Activated T-cell treated with anti-CD3 and anti-CD28 coated beads, Interleukin-2, amount 50 U/mL, for 1 hour (primary cell): ENCODE data around the gene FAM163A.
"Not testable (repeated sequence)": the region's sequence is repeated elsewhere in the genome, so short reads cannot be mapped to it uniquely, and the experiment has no call there.

Experiments used
- DNase-seq: peaks from one replicate; pipeline ENCODE4 v3.0.0-alpha.2; 2020

The FAM163A gene

DNA sequence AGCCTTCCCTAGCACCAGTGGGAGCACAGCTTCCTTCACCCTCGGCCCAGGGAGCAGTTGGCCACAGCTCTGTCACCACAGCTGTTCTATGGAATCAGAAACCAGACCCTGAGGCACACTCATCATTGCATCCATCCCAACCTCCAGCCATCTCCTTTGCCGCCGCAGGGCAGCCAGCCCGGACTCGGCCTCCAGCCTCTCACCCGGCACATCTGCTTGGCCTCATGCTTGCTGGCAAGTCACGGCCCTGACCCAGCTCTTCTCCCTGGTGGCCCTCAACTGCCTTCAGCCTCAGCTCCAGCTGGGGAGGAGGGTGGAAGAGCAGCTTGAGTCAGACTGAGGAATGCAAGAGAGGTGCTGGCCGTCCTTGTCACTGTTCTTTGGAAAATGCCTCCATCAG is 74.7 kb downstream of the FAM163A start:
- DNase-seq, result no peak

DNA sequence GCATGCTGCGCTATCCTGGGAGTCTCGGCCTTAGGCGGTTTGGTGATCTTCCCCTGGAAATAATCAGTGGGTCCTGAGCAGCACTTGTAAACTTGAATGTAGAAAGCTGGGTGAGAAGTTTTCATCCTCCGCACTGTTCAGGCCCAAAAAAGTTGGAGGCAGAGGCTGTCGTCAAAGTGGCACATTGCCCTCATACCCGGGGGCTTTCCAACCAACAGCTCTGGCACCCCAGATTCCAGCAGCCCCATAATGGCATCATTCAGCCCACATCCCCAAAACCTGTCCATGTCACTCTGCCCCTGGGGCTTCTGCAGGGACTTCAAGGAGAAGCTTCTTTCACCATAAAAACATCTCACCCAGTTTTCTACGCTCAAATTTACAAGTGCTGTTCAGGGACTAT is 75.2 kb downstream of the FAM163A start:
- DNase-seq, result no peak

DNA sequence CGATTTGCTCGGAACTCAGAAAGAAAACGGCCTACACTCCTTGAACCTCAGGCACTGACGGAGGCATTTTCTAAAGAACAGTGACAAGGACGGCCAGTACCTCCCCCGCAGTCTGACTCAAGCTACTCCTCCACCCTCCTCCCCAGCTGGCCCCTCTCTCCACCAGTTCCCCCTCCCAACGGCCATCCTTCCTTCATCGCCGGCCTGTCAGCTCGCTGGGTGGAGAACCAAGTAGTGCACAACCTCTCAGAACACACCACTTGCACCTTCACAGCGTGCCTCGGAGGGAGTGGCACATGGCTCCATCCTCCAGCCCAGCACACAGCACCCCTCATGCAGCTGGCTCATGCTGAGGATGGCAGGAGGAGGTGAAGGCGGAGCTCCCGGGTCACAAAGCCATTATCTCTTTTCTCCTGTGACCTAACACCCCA is 75.7 kb downstream of the FAM163A start:
- DNase-seq, result no peak

DNA sequence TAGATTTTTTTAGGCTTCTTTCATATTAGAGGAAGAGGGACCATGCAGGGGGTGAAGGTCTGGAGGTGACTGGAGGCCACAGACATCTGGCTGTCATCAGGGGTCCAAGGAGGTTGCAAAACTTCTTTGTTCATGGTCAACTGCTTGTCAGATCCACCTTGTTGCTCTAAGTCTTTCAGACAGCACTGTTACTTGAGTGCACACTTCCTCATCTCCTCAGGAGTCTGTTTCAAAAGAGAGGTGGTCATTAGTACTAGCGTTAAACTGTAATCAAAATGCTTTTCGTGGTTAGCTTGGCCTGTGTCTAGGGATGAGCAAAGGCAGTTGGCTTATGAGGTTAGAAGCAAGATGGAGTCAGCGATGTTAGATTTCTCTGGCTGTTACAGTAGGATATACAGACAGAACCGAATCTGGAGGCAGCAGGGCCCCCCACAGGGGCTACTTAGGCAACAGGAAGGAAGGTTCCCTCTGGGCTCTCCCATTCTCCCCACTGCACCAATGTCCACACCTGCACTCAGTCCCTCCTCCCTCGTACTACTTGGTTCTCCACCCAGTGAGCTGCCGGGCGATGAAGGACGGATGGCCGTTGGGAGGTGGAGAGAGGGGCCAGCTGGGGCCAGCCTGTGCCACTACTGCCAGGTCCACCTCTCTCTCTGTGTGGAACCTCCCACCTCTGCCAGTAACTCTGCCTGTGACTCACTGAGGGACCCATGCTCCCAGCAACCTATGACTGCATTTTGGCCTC is 77.3 kb downstream of the FAM163A start:
- no peak for DNase-seq

DNA sequence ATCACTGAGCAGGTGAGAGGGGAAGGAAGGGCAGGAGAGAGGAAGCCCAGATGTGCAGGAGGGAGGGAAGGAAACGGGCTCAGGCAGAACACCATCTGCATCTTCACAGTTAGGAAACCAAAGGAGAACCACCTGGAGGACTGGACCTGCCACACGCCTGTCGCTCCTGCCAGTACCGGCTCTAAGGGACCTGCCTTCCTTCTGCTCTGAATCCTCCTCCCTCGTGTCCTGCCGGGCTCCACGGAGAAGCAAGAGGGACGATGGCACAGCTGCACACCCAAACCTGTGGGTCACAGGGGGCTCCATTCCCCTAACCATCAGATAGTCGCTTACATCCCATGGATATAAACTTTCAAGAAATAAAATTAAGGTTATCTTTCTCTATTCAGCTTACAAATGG is 78.4 kb downstream of the FAM163A start:
- DNase-seq, result no peak

DNA sequence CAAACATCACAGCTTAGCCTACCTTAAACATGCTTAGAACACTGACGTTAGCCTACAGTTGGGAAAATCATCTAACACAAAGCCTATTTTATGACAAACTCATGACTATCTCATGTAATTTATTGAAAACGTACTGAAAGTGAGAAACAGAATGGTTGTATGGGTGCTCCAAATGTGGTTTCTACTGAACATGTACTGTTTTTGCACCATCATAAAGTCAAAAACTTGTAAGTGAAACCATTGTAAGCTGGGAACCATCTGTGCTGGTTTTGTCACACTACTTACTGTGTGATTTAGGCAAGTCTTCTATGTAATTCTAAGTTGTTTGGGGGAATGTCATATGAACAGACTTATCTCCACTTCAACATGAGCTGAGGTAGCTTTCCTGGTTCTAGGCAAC is 79.0 kb downstream of the FAM163A start:
- no peak for DNase-seq

DNA sequence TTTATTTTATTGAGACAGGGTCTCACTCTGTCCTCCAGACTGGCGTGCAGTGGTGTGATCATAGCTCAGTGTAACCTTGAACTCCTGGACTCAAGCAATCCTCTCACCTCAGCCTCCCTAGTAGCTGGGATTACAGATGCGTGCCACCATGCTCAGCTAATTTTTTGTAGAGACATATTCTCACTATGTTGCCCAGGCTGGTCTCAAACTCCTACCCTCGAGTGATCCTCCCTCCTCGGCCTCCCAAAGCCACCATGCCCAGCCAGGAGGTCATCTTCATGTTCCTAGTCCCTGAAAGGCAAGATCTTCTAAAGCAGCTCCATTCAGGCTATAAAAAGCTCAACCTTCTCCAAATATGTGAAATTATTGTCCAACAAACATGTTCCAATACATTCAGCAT is 80.6 kb downstream of the FAM163A start:
- DNase-seq, result no peak

DNA sequence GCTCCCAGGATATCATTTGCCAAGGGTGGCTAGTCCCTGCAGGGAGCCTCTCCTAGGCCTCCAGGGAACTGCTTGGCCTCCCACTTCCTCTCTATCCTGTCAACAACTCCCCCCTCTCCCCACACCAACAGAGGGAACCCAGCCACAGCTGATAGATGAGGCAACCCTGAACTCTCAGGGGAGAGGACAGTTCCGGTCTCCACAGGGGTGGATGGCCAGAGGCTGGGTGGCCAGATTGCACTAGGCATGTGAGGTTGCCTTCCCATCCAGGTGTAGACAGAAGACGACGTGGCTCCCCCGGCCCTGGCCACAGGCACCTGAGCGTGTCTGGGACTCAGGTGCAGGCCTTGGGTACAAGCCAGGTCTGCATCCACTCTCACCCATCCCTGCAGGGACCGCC is 81.2 kb downstream of the FAM163A start:
- DNase-seq, result no peak

DNA sequence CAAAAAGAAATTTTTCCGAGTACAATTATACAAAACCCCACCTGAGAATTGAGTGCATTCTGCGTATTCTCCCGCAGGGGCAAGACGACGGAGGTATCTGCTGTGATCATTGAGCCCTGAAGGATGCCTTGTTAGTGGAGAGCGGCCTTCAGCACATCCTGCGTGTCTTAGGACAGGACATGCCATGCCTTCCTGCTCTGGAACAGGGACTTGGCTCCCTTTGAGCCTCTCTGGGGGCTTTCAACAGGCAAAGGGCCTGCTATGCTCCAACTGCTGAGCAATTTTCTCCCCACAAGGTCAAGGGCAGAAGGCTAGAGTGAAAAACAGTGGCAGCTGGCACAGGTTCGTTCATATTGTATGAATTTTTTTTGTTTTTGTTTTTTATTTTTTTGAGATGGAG is 82.1 kb downstream of the FAM163A start:
- no peak for DNase-seq

DNA sequence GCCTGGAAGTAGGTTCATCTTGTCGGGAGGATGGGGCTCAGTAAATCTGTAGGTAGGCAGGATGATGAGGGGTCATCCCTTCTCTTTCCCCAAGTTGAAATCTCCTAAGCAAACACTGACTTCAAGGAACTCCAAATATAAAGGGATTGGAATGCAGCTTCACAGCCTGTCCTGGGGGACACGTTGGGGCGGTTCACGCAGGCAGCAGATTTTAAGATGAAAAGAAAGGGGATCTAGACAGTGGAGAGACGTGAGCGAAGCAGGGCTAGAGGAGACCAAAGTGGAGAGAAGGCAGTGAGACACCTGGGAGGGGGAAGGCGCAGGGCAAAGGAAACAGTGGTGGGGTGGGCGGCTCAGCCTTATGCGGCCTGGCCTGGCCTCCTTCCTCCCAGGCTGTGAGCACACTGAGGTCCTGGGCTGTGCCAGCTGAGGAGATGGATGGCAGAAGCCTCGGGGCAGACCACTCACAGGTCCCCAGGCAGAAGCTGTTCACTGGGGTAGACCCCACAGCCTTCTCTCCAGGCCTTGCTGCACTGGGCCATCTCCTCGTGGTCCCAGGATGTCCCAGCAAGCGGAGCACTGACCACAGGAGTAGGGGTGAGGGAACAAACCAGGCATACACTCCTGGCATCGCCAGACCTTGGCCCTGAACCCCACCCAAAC is 82.8 kb downstream of the FAM163A start:
- DNase-seq, result no peak

DNA sequence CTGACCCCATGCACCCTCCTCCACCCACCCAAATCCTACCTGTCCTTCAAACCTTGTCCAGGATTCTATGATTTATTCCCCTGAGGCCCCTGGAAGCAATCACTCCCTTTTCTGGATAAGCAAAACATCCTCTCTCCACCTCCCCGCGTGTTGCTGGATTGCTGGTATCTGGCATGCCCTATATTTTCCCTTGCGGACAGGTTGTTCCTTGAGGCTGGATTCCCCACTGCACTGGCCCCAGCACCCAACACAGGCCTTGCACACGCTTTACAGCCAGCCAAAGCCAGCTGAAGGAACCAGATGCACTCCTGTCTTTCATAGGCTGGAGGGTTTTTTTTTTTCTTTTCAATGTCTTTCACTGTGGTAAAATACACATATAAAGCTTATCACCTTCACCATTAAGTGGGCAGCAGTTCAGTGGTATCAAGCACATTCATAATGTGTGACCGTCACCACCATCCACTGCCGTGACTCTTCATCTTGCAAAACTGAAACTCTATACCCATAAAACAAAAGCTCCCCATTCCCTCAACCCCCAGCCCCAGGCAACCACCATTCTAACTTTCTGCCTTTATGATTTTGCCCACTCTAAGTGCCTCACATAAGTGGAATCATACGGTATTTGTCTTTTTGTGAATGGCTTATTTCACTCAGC is 83.7 kb downstream of the FAM163A start:
- no peak for DNase-seq

DNA sequence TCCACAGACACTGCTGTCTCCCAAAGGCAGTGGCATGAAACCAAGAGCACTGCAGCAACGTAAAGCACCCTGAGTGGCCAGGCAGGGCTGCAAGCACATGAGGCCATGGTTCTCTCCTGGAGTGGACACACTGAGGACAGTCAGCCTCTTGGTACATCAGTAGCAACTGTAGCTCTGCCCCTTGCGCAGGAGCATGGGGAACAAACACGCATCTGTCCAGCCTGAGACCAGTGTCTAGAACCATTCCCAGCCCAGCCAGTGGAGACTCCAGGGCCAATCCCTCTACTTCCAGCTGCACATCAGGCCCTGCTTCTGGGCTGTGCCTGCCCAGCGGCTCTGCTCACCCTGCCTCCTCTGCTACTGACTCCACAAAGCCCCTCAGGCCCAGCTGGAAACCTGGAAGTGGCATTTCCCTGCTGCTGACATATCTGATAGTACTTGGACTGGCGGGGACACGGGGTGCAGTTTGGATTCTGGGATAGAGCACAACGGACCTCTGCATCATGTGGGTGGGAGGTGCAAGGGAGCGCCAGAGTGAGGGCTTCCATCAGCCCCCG is 85.5 kb downstream of the FAM163A start:
- no peak for DNase-seq

DNA sequence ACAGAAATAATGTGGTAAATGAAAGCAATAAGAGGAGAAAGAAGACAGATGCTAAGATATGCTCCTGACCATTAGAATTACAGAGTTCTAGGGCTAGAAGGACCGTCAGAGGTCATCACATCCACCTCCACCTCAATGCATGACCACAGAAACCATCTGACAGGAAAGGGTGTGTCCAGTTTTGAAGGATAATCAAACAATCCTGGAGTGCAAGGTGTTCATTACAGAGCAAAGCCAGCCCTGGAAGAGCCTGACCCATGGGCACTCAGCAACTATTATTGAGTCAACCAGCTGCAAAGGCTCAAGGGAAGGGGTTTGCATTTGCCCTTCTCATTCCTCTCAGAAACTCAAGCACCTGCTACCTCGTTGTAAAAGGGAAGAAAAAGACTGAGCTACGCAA is 88.1 kb downstream of the FAM163A start:
- no peak for DNase-seq

DNA sequence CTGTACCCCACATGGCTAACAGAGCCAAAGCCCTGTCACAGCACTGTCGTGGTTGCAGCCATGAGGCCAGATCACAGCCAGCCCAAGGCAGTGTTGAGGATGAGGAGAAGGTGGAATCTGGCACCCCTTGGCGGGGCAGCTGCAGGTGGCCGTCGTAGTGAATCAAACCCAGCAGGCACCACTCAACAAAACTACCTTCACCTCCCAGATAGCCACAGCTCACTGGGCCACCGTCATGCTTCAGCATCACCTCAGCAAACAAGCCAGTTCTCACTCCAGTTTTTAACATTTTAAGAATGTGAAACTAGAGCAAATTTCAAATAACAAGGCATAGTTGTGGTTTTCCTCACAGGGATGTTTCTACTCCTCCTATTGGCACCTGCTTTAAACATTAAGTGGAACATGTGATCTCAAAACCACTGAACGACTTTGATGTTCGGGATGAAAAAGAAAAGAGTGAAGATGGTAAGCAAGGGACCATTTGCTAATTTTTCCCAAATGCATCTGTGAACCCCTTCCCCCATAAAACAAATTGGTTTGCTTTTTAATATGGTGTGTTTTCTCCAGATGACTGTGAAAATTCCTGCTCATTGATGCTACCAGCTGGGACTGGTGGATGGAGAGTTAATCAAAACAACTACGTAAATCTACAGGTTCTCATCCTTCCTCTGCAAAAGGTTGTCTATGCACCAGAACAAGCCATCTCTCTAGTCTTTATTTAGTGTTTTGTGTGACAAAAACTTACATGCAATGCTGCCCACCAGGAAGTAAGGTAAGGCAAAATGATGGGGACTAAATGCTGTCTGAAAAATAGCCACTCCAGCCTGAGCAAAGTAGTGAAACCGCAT is 89.0 kb downstream of the FAM163A start:
- DNase-seq, result no peak

DNA sequence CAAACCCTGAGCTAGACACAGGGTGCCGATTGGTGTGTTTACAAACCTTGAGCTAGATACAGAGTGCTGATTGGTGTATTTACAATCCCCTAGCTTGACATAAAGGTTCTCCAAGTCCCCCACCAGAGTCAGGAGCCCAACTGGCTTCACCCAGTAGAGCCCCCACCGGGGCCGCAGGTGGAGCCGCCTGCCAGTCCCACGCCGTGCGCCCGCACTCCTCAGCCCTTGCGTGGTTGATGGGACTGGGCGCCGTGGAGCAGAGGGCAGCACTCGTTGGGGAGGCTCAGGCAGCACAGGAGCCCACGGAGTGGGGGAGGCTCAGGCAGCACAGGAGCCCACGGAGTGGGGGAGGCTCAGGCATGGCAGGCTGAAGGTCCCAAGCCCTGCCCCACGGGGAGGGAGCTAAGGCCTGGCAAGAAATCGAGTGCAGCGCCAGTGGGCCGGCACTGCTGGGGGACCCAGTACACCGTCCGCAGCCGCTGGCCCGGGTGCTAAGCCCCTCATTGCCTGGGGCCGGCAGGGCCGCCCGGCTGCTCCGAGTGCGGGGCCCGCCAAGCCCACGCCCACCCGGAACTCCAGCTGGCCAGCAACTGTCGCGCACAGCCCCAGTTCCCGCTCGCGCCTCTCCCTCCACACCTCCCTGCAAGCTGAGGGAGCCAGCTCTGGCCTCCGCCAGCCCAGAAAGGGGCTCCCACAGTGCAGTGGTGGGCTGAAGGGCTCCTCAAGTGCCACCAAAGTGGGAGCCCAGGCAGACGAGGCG is 93.8 kb downstream of the FAM163A start:
- not testable (repeated sequence) for DNase-seq

DNA sequence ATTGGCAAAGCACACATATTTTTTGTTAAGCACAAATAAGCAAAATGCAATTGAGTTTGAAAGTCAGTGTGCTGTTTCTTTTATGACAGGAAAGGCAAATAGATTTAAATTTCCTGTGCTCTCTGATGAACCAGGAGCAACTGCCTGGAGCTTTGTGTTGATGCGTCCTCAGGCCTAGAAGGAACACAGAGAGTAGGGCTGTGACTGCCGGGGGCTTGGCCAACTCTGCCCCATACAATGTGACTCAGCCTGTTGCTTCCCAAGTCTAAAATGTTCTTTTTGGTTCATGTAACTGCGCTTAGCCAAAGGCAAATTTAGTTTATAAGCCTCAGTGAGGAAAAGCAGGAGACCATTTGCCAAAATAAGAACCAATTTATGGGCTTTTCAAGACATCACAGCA is 97.0 kb downstream of the FAM163A start:
- no peak for DNase-seq

DNA sequence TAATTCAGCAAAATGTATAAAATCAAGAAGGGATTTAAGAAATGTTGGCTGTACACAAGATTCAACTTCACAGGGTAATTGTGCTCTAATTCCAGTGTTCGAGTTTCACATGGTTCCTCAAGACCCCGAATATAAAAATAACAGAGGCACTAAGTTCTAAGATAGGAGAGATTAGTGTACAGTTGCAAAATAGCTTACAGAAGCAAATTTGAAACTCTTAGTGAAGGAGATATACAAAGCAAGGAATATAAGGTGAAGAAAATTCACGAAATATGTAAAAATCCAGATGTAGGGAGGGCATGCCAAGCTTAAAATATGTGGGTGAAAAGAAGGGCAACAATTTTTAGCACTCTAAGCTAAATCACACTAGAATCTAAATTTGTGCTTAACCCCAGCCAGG is 105.1 kb downstream of the FAM163A start:
- no peak for DNase-seq

DNA sequence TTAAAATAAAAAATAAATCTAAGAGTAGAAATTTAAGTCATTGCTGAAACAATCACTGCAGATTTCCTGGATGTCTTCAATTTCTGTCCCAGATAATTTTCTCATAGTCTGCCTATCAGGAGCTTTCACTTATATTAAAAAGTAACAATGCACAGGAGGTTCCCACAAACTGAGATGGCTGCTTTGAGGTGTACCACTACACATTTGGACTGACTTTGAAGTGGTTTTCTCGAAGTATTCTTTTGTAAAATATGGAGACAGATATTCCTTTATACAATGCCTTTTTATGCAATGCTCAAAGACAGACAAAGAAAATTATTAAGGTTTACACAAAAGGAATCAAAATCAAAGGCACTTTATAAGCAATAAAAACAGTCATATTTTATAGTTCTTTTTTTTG is 110.0 kb downstream of the FAM163A start:
- no peak for DNase-seq

DNA sequence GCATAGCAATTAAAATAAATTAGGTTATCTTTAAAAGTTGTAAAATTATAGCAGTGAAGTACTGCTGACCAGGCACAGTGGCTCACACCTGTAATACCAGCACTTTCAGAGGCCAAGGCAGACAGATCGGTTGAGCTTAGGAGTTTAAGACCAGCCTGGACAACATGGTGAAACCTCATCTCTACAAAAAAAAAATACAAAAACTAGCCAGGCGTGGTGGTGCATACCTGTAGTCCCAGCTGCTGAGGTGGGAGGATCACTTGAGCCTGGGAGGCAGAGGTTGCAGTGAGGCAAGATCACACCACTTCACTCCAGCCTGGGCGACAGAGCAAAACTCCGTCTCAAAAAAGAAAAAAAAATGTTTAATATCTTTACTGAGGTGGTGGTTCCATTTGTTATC is 112.7 kb downstream of the FAM163A start:
- not testable (repeated sequence) for DNase-seq

DNA sequence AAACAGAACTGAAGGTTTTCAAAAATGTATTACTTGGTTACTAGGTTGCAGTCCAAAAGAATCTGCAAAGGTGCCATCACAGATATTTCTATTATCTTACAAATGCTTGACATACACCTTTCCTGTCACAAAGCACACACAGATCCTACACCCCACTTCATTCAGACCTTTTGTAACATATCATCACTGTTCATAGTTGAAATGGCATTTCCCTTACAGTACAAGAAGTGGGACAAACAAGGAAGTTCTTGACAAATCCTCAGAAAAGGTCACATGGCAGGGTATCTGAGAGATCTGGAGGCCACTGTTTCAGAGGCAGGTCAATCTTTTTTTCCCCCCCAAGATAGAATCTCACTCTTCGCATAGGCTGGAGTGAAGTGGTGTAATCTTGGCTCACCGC is 113.2 kb downstream of the FAM163A start:
- no peak for DNase-seq

DNA sequence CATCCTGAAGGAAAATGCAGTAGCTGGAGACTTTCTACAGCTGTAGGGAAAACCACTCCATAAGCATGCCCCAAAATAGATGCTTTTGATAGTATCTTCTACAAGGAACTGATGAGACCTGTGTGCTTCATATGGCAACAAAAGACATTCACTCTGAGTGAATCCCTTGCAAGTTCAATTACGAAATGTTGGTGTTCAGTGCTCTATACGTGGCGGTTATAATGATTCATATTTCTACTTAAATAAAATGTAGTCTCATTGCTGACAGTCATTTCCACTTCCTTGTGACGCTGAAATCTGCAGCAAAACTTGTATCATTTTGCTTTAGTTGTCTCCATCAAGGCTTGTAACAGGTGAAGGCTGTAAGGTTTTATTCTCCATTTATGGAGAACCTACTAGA is 113.9 kb downstream of the FAM163A start:
- DNase-seq, result no peak

DNA sequence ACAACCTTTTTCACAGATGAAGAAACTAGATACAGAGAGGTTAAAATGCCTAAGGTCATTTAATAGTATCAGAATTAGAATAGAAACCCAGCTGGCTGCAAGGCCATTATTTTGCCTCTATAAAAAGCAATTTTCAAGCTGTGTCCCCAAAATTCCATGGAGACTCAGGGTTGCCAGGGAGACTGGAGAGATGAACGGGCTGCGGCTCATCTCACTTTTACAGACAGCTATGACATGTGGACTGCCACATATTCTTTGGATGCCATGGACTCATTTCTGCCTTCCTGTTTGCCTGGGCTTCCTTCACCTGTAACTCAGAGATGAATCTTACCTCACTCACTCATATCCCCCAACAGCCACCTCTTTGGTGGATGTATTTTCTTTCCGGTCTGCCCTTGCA is 117.6 kb downstream of the FAM163A start:
- no peak for DNase-seq
